IMR-90 (cell line): ENCODE results near the gene TSC22D4. TPM values are rescaled to one million over a fixed set of nuclear protein-coding genes. Genes with fewer than 3 reads are reported as not detected.
A peak's percentile ranks its signal among the peaks of the same experiment; 100 is the strongest.

ENCODE experiments used
- ATAC-seq: fragments of 200-7000 bp; cut with Tn5 transposase; 2 replicates; pipeline ENCODE4 v1.9.1; 2020; ENCODE audit warnings: low read depth, mild to moderate bottlenecking, moderate library complexity
- BruUV-seq: library from RNA; stranded (reverse); fragments of 400-500 nt; replicated peaks from 2 replicates; lab custom pipeline; 2021; lab: Mats Ljungman, UMichigan
- CTCF ChIA-PET: fragments of 300-600 bp; formaldehyde crosslinking; extraction: SDS; loops from one replicate; lab custom pipeline; 2021; ENCODE audit warnings: antibody characterized with exemption; lab: Yijun Ruan, JAX
- POLR2A ChIA-PET: fragments of 300-600 bp; sonication (Branson Sonifier 250); formaldehyde crosslinking; loops from one replicate; lab custom pipeline; 2022; ENCODE audit warnings: antibody characterized with exemption; ENCODE audit not compliant: unreplicated experiment; lab: Charles Lee
- DNase-seq: peaks from one replicate; pipeline ENCODE4 v3.0.0; 2013
- H2AFZ ChIP-seq: replicated peaks from 2 replicates; pipeline ENCODE3; 2013; ENCODE audit warnings: low read length, mild to moderate bottlenecking; ENCODE audit not compliant: poor library complexity
- H2AK5ac ChIP-seq: 2 replicates; pipeline ENCODE4 v1.6.1; 2013; ENCODE audit warnings: low read depth, low read length, inconsistent platforms
- H2AK9ac ChIP-seq: replicated peaks from 2 replicates; pipeline ENCODE3; 2013; ENCODE audit warnings: mild to moderate bottlenecking, low read depth, low read length, moderate library complexity; ENCODE audit not compliant: poor library complexity
- H2BK120ac ChIP-seq: 2 replicates; pipeline ENCODE4 v1.6.1; 2013; ENCODE audit warnings: low read depth, low read length, inconsistent platforms
- H2BK15ac ChIP-seq: 3 replicates; pipeline ENCODE4 v1.6.1; 2013; ENCODE audit warnings: low read depth, low read length, inconsistent platforms
- H2BK20ac ChIP-seq: 2 replicates; pipeline ENCODE4 v1.6.1; 2013; ENCODE audit warnings: low read depth, mild to moderate bottlenecking, inconsistent platforms, low read length, moderate library complexity
- H2BK5ac ChIP-seq: 2 replicates; pipeline ENCODE4 v1.6.1; 2013; ENCODE audit warnings: mild to moderate bottlenecking, low read depth, low read length, inconsistent platforms; ENCODE audit not compliant: poor library complexity, severe bottlenecking
- H3K14ac ChIP-seq: replicated peaks from 2 replicates; pipeline ENCODE4 v1.6.1; 2013; ENCODE audit warnings: low read depth, low read length, inconsistent platforms
- H3K18ac ChIP-seq: 2 replicates; pipeline ENCODE4 v1.6.1; 2013; ENCODE audit warnings: low read depth, low read length, control low read depth
- H3K23ac ChIP-seq: 2 replicates; pipeline ENCODE4 v1.6.1; 2013; ENCODE audit warnings: low read depth, low read length, inconsistent platforms
- H3K27ac ChIP-seq: 2 replicates; pipeline ENCODE4 v1.5.1; 2013; ENCODE audit warnings: mild to moderate bottlenecking, control low read depth, low read length; ENCODE audit not compliant: insufficient read depth
- H3K27me3 ChIP-seq: 2 replicates; pipeline ENCODE4 v1.6.1; 2013; ENCODE audit warnings: low read length; ENCODE audit not compliant: control insufficient read depth, insufficient read depth
- H3K36me3 ChIP-seq: 2 replicates; pipeline ENCODE4 v1.6.1; 2013; ENCODE audit warnings: low read length, mixed read lengths; ENCODE audit not compliant: control insufficient read depth, insufficient read depth
- H3K4ac ChIP-seq: 2 replicates; pipeline ENCODE4 v1.6.1; 2013; ENCODE audit warnings: low read depth, low read length, inconsistent platforms
- H3K4me1 ChIP-seq: 2 replicates; pipeline ENCODE4 v1.6.1; 2013; ENCODE audit warnings: low read length, mixed read lengths; ENCODE audit not compliant: control insufficient read depth, insufficient read depth
- H3K4me2 ChIP-seq: 2 replicates; pipeline ENCODE4 v1.6.1; 2013; ENCODE audit warnings: low read depth, mild to moderate bottlenecking, control low read depth, low read length, moderate library complexity
- H3K4me3 ChIP-seq: 2 replicates; pipeline ENCODE4 v1.5.1; 2013; ENCODE audit warnings: low read depth, mild to moderate bottlenecking, control low read depth, low read length, moderate library complexity; ENCODE audit not compliant: insufficient read depth
- H3K56ac ChIP-seq: 2 replicates; pipeline ENCODE4 v1.6.1; 2013; ENCODE audit warnings: low read length, inconsistent platforms; ENCODE audit not compliant: insufficient read depth; ENCODE audit errors: extremely low read depth
- H3K79me1 ChIP-seq, 2 experiments: 2 replicates each; pipeline ENCODE4 v1.6.1; 2013; ENCODE audit warnings: low read length in 2 of 2, inconsistent platforms in 1 of 2, low read depth in 1 of 2
- H3K9ac ChIP-seq: 2 replicates; pipeline ENCODE4 v1.6.1; 2013; ENCODE audit warnings: low read depth, low read length, control low read depth
- H3K9me1 ChIP-seq: 2 replicates; pipeline ENCODE4 v1.6.1; 2013; ENCODE audit warnings: low read length, inconsistent platforms; ENCODE audit not compliant: insufficient read depth
- H3K9me3 ChIP-seq: 2 replicates; pipeline ENCODE4 v1.6.1; 2013; ENCODE audit warnings: low read length; ENCODE audit not compliant: control insufficient read depth, insufficient read depth
- H4K20me1 ChIP-seq: 2 replicates; pipeline ENCODE4 v1.6.1; 2013; ENCODE audit warnings: low read length, inconsistent platforms; ENCODE audit not compliant: insufficient read depth
- H4K5ac ChIP-seq: 2 replicates; pipeline ENCODE4 v1.6.1; 2013; ENCODE audit warnings: mild to moderate bottlenecking, low read depth, low read length, control low read depth
- H4K8ac ChIP-seq, 2 experiments: 2 replicates each; pipeline ENCODE4 v1.6.1; 2013; ENCODE audit warnings: low read depth in 2 of 2, low read length in 2 of 2, control low read depth in 1 of 2, inconsistent platforms in 1 of 2
- H4K91ac ChIP-seq: 2 replicates; pipeline ENCODE4 v1.6.1; 2013; ENCODE audit warnings: low read depth, low read length, inconsistent platforms; ENCODE audit not compliant: insufficient read depth
- BHLHE40 ChIP-seq: fragments of 150-350 bp; IDR thresholded peaks from 2 replicates; pipeline ENCODE4 v1.6.1; 2016; ENCODE audit warnings: mild to moderate bottlenecking, low read depth, low read length
- CEBPB ChIP-seq: IDR thresholded peaks from 2 replicates; pipeline ENCODE4 v1.6.1; 2012; ENCODE audit warnings: low read depth, low read length, improper control_type of control experiment
- CHD1 ChIP-seq: IDR thresholded peaks from 2 replicates; pipeline ENCODE4 v1.6.1; 2012; ENCODE audit warnings: low read depth, low read length, improper control_type of control experiment
- FOS ChIP-seq: fragments of 150-350 bp; IDR thresholded peaks from 2 replicates; pipeline ENCODE4 v1.6.1; 2016; ENCODE audit warnings: low read depth, low read length
- MAFK ChIP-seq: IDR thresholded peaks from 2 replicates; pipeline ENCODE4 v1.6.1; 2012; ENCODE audit warnings: low read depth, low read length, improper control_type of control experiment
- MXI1 ChIP-seq: IDR thresholded peaks from 2 replicates; pipeline ENCODE4 v1.6.1; 2012; ENCODE audit warnings: low read depth, mild to moderate bottlenecking, low read length, moderate library complexity, borderline replicate concordance
- NFE2L2 ChIP-seq: fragments of 150-350 bp; IDR thresholded peaks from 2 replicates; pipeline ENCODE4 v1.6.1; 2016; ENCODE audit warnings: low read depth, mild to moderate bottlenecking, low read length
- POLR2A ChIP-seq: IDR thresholded peaks from 2 replicates; pipeline ENCODE4 v1.6.1; 2012; ENCODE audit warnings: mild to moderate bottlenecking, low read depth, low read length
- RAD21 ChIP-seq: IDR thresholded peaks from 2 replicates; pipeline ENCODE4 v1.6.1; 2012; ENCODE audit warnings: low read length, improper control_type of control experiment
- RFX5 ChIP-seq: IDR thresholded peaks from 2 replicates; pipeline ENCODE4 v1.8.0; 2012; ENCODE audit warnings: low read depth, mild to moderate bottlenecking, low read length, moderate library complexity
- SMC3 ChIP-seq: fragments of 150-350 bp; IDR thresholded peaks from 2 replicates; pipeline ENCODE4 v1.6.1; 2016; ENCODE audit warnings: low read depth, mild to moderate bottlenecking, antibody characterized with exemption, low read length, moderate library complexity
- WGBS, 2 experiments: methylation state at CpG; one replicate each; pipeline versions ENCODE4 v1.1.5 to v1.1.7; 2013; ENCODE audit warnings: missing lambda C conversion rate in 2 of 2; ENCODE audit not compliant: insufficient read length in 1 of 2; ENCODE audit errors: extremely low coverage in 2 of 2; 5-methylcytosine and 5-hydroxymethylcytosine counted together
- dilution Hi-C: fragments of 300-500 bp; cut with HindIII; formaldehyde crosslinking; loops from one replicate; pipeline ENCODE4 v1.14.3; 2018; ENCODE audit warnings: low sequenced_read_pairs; ENCODE audit not compliant: unreplicated experiment
- in situ Hi-C: fragments of 300-500 bp; cut with MboI; formaldehyde crosslinking; loops from 3 replicates; pipeline ENCODE4 v1.14.3; 2019; ENCODE audit warnings: low sequenced_read_pairs, inconsistent platforms, mixed read lengths
- intact Hi-C: fragments of 100-400 bp; cut with micrococcal nuclease; formaldehyde crosslinking; loops from 2 replicates; pipeline ENCODE4 v1.10.0; 2022
- polyA plus RNA-seq, 3 experiments: library from polyadenylated mRNA; depleted of rRNA; stranded (reverse); fragments of >200 nt; gene quantifications; 2 replicates each; pipeline ENCODE4 v1.2.3, GENCODE V29; 2012; ENCODE audit warnings: low replicate concordance in 1 of 3
- total RNA-seq: library from RNA; depleted of rRNA; stranded (reverse); fragments of >200 nt; gene quantifications from 2 replicates; pipeline ENCODE4 v1.2.3, GENCODE V29; 2012
- TF ChIP-seq, protein P1 (sequence below): conservative IDR thresholded peaks from 2 replicates; pipeline ENCODE4 v1.5.1; 2012; ENCODE audit warnings: mild to moderate bottlenecking, low read depth, low read length, improper control_type of control experiment
- TF ChIP-seq, protein P2 (sequence below): fragments of 150-350 bp; IDR thresholded peaks from 2 replicates; pipeline ENCODE4 v1.6.1; 2017; ENCODE audit warnings: mild to moderate bottlenecking, antibody characterized with exemption, low read length, low read depth

The TSC22D4 gene
- total and polyA plus RNA-seq, 2 of the 4 experiments (the other 2 are of a cell fraction) = 9.3 to 29.9 TPM

DNA sequence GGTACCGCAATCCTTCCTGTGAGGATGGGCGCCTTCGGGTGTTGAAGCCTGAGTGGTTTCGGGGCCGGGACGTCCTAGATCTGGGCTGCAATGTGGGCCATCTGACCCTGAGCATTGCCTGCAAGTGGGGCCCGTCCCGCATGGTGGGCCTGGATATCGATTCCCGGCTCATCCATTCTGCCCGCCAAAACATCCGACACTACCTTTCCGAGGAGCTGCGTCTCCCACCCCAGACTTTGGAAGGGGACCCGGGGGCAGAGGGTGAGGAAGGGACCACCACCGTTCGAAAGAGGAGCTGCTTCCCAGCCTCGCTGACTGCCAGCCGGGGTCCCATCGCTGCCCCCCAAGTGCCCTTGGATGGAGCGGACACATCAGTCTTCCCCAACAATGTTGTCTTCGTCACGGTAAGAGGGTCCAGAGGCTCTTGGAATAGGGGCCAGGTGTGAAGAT lies 47.7 kb downstream of the TSC22D4 start:
- POLR2A ChIA-PET = interaction anchor here (0.7 kb wide), 1 partner anchor 13 kb away, joined by 3 read pairs; no protein-coding TSS in a partner anchor
- DNase-seq (no peak), ATAC-seq (no peak)
- Histone ChIP-seq H3K36me3 (peaks cover 28% of the 10 kb centered on the region), H3K9me1 (peaks cover 13% of the 10 kb centered on the region), H2BK5ac (no peak overlapping the region), H3K27me3 (no peaks in the 10 kb centered on the region), H4K91ac (no peak overlapping the region), H3K23ac (no peak overlapping the region), H2BK15ac (no peak overlapping the region), H3K9me3 (no peaks in the 10 kb centered on the region), H3K14ac (no peak overlapping the region), H3K56ac (no peak overlapping the region), H2BK120ac (no peak overlapping the region), H3K4me3 (no peak overlapping the region), H3K27ac (no peak overlapping the region), H2AK9ac (peak overlapping the region; percentile 70), H4K5ac (no peak overlapping the region), H3K4me2 (peak overlapping the region; percentile 77; the same call in 1 of the 2 replicates), H3K9ac (no peak overlapping the region), H3K4me1 (peaks cover 8% of the 10 kb centered on the region; the same call in 1 of the 2 replicates), H3K4ac (no peak overlapping the region), H2AK5ac (peak overlapping the region; percentile 4; the same call in 1 of the 2 replicates), H2BK20ac (no peak overlapping the region), H3K18ac (no peak overlapping the region), H4K20me1 (peaks cover 13% of the 10 kb centered on the region), H3K79me1 (peaks cover 15 to 56% of the 10 kb centered on the region in 2 experiments), H4K8ac (no peak overlapping the region; a peak in 1 of 4 replicates), H2AFZ (no peak overlapping the region)
- CTCF ChIA-PET = no interaction called here
- in situ Hi-C loops = loop anchor here (25.0 kb wide), 1 partner anchor 681 kb away; no protein-coding TSS in a partner anchor
- dilution Hi-C loops = no loop called here
- TF ChIP-seq RAD21 (no peak), CEBPB (no peak), SMC3 (no peak), CHD1 (no peak), RFX5 (no peak), NFE2L2 (no peak), MXI1 (no peak), FOS (no peak), POLR2A (no peak), MAFK (no peak), BHLHE40 (no peak)
- TF ChIP-seq, protein P1, sequence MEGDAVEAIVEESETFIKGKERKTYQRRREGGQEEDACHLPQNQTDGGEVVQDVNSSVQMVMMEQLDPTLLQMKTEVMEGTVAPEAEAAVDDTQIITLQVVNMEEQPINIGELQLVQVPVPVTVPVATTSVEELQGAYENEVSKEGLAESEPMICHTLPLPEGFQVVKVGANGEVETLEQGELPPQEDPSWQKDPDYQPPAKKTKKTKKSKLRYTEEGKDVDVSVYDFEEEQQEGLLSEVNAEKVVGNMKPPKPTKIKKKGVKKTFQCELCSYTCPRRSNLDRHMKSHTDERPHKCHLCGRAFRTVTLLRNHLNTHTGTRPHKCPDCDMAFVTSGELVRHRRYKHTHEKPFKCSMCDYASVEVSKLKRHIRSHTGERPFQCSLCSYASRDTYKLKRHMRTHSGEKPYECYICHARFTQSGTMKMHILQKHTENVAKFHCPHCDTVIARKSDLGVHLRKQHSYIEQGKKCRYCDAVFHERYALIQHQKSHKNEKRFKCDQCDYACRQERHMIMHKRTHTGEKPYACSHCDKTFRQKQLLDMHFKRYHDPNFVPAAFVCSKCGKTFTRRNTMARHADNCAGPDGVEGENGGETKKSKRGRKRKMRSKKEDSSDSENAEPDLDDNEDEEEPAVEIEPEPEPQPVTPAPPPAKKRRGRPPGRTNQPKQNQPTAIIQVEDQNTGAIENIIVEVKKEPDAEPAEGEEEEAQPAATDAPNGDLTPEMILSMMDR = no peak
- TF ChIP-seq, protein P2, sequence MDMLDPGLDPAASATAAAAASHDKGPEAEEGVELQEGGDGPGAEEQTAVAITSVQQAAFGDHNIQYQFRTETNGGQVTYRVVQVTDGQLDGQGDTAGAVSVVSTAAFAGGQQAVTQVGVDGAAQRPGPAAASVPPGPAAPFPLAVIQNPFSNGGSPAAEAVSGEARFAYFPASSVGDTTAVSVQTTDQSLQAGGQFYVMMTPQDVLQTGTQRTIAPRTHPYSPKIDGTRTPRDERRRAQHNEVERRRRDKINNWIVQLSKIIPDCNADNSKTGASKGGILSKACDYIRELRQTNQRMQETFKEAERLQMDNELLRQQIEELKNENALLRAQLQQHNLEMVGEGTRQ = no peak
- intact Hi-C loops = no loop called here
- WGBS, 2 experiments = 94% methylated on average over 12 of the region's 23 CpGs; no CpG with 5 or more reads in 1 of the 2 experiments
- no TSS peak for BruUV-seq
